H1 (cell line): ENCODE measurements around the gene PPP1R14B. TPM values are rescaled to one million over a fixed set of nuclear protein-coding genes. Genes with fewer than 3 reads are reported as not detected.

Experiments used
- CTCF ChIA-PET: fragments of 300-600 bp; sonication (Branson Sonifier 250); formaldehyde crosslinking; loops from one replicate; lab custom pipeline; 2021; ENCODE audit not compliant: partially characterized antibody; lab: Charles Lee
- POLR2A ChIA-PET: fragments of 300-600 bp; sonication (Branson Sonifier 250); formaldehyde crosslinking; loops from one replicate; lab custom pipeline; 2021; ENCODE audit warnings: inconsistent platforms; ENCODE audit not compliant: partially characterized antibody; lab: Charles Lee
- DNase-seq, 2 experiments: peaks; one replicate each; pipeline versions ENCODE4 v3.0.0 to v3.0.0-alpha.2; 2010 to 2022; ENCODE audit warnings: low spot score in 2 of 2, low read depth in 1 of 2, mixed read lengths in 1 of 2
- FAIRE-seq: peaks from 2 replicates; lab custom pipeline; 2011; peaks lifted over from hg19 to GRCh38; lab: Jason Lieb, UNC
- H2AFZ ChIP-seq: 2 replicates; pipeline ENCODE4 v1.8.1; 2012; ENCODE audit warnings: low read length, inconsistent platforms
- H2AK5ac ChIP-seq: 2 replicates; pipeline ENCODE4 v1.6.1; 2013; ENCODE audit warnings: low read depth, low read length
- H2BK120ac ChIP-seq: replicated peaks from 2 replicates; pipeline ENCODE3; 2013; ENCODE audit warnings: low read depth, low read length, inconsistent platforms
- H2BK12ac ChIP-seq: 2 replicates; pipeline ENCODE4 v1.6.1; 2013; ENCODE audit warnings: low read depth, low read length
- H2BK15ac ChIP-seq: 2 replicates; pipeline ENCODE4 v1.6.1; 2013; ENCODE audit warnings: low read length
- H2BK20ac ChIP-seq: 2 replicates; pipeline ENCODE4 v1.6.1; 2013; ENCODE audit warnings: low read length
- H2BK5ac ChIP-seq: 2 replicates; pipeline ENCODE4 v1.6.1; 2013; ENCODE audit warnings: low read depth, low read length
- H3K14ac ChIP-seq: 2 replicates; pipeline ENCODE4 v1.6.1; 2013; ENCODE audit warnings: inconsistent platforms; ENCODE audit not compliant: insufficient read length
- H3K18ac ChIP-seq: 2 replicates; pipeline ENCODE4 v1.6.1; 2013; ENCODE audit warnings: low read length; ENCODE audit errors: extremely low read depth
- H3K23ac ChIP-seq: 2 replicates; pipeline ENCODE4 v1.6.1; 2013; ENCODE audit warnings: inconsistent platforms; ENCODE audit not compliant: insufficient read length
- H3K23me2 ChIP-seq: 2 replicates; pipeline ENCODE4 v1.6.1; 2013; ENCODE audit warnings: low read depth, low read length
- H3K27ac ChIP-seq: 2 replicates; pipeline ENCODE4 v1.6.1; 2011; ENCODE audit warnings: low read depth, low read length, inconsistent platforms
- H3K27me3 ChIP-seq, 4 experiments: replicated peaks in 1 of 4; 1 replicate in 1 of 4; 2 replicates in 3 of 4; pipeline versions ENCODE4 v1.6.1 to v1.8.1; 2011 to 2013; ENCODE audit warnings: low read length in 3 of 4, mild to moderate bottlenecking in 3 of 4, inconsistent platforms in 2 of 4, mixed read lengths in 2 of 4, moderate library complexity in 1 of 4; ENCODE audit not compliant: control insufficient read depth in 3 of 4, insufficient read depth in 3 of 4; ENCODE audit errors: extremely low read depth in 1 of 4
- H3K36me3 ChIP-seq, 4 experiments: 2 replicates each; pipeline versions ENCODE4 v1.6.1 to v1.8.1; 2011 to 2013; ENCODE audit warnings: mild to moderate bottlenecking in 4 of 4, low read length in 3 of 4, moderate library complexity in 2 of 4, control low read depth in 1 of 4, inconsistent platforms in 1 of 4; ENCODE audit not compliant: insufficient read depth in 4 of 4, control insufficient read depth in 2 of 4
- H3K4ac ChIP-seq: replicated peaks from 2 replicates; pipeline ENCODE3; 2013; ENCODE audit warnings: low read length, low read depth, mixed read lengths, inconsistent platforms; ENCODE audit not compliant: insufficient read length
- H3K4me1 ChIP-seq, 4 experiments: replicated peaks in 1 of 4; 1 replicate in 1 of 4; 2 replicates in 3 of 4; pipeline versions ENCODE4 v1.6.1 to v1.8.1; 2011 to 2013; ENCODE audit warnings: low read length in 3 of 4, inconsistent platforms in 2 of 4, mixed read lengths in 1 of 4; ENCODE audit not compliant: insufficient read depth in 4 of 4, control insufficient read depth in 3 of 4
- H3K4me2 ChIP-seq, 2 experiments: 2 replicates each; pipeline versions ENCODE4 v1.6.1 to v1.8.1; 2011 to 2013; ENCODE audit warnings: low read depth in 2 of 2, low read length in 2 of 2, control low read depth in 1 of 2, inconsistent platforms in 1 of 2, mild to moderate bottlenecking in 1 of 2; ENCODE audit not compliant: insufficient read depth in 1 of 2
- H3K4me3 ChIP-seq, 4 experiments: fragments of 200-600, 300-600 bp in 1 of 4; sonication (generic), shearing (Covaris generic), sonication (Bioruptor Twin) in 1 of 4; 2 replicates each; pipeline versions ENCODE4 v1.5.1 to v1.8.1; 2011 to 2016; ENCODE audit warnings: low read length in 4 of 4, low read depth in 3 of 4, control low read depth in 2 of 4, inconsistent platforms in 2 of 4, mild to moderate bottlenecking in 2 of 4, mixed read lengths in 1 of 4, moderate library complexity in 1 of 4; ENCODE audit not compliant: insufficient read depth in 2 of 4; ENCODE audit errors: extremely low read depth in 1 of 4
- H3K56ac ChIP-seq: replicated peaks from 2 replicates; pipeline ENCODE3; 2013; ENCODE audit warnings: low read depth, mild to moderate bottlenecking, mixed read lengths, low read length, inconsistent platforms; ENCODE audit not compliant: insufficient read length
- H3K79me1 ChIP-seq: 2 replicates; pipeline ENCODE4 v1.6.1; 2013; ENCODE audit warnings: low read depth, low read length, control low read depth
- H3K79me2 ChIP-seq, 2 experiments: 2 replicates each; pipeline versions ENCODE4 v1.6.1 to v1.8.1; 2012 to 2013; ENCODE audit warnings: low read length in 2 of 2, mild to moderate bottlenecking in 2 of 2, inconsistent platforms in 1 of 2; ENCODE audit not compliant: insufficient read depth in 2 of 2, control insufficient read depth in 1 of 2
- H3K9ac ChIP-seq, 4 experiments: replicated peaks in 1 of 4; 1 replicate in 1 of 4; 2 replicates in 3 of 4; pipeline versions ENCODE4 v1.6.1 to v1.8.1; 2011 to 2013; ENCODE audit warnings: low read depth in 3 of 4, low read length in 3 of 4, control low read depth in 2 of 4, mild to moderate bottlenecking in 2 of 4, moderate library complexity in 2 of 4, inconsistent platforms in 1 of 4; ENCODE audit errors: extremely low read depth in 1 of 4
- H3K9me3 ChIP-seq, 2 experiments: 2 replicates each; pipeline versions ENCODE4 v1.6.1 to v1.8.1; 2012 to 2013; ENCODE audit warnings: mild to moderate bottlenecking in 2 of 2, moderate library complexity in 2 of 2, control low read depth in 1 of 2, inconsistent platforms in 1 of 2, low read depth in 1 of 2, low read length in 1 of 2, mixed read lengths in 1 of 2; ENCODE audit not compliant: insufficient read depth in 2 of 2
- H4K20me1 ChIP-seq, 2 experiments: replicated peaks in 1 of 2; 2 replicates each; pipeline versions ENCODE3 to v1.8.1; 2011 to 2013; ENCODE audit warnings: inconsistent platforms in 2 of 2, low read length in 2 of 2, mild to moderate bottlenecking in 1 of 2; ENCODE audit not compliant: insufficient read depth in 2 of 2, control insufficient read depth in 1 of 2
- H4K5ac ChIP-seq: 2 replicates; pipeline ENCODE4 v1.6.1; 2013; ENCODE audit warnings: low read length, low read depth, mixed read lengths, inconsistent platforms; ENCODE audit not compliant: insufficient read length
- H4K8ac ChIP-seq: 2 replicates; pipeline ENCODE4 v1.8.0; 2013; ENCODE audit warnings: mild to moderate bottlenecking, moderate library complexity, low read length, inconsistent platforms; ENCODE audit not compliant: insufficient read depth; ENCODE audit errors: extremely low read depth
- H4K91ac ChIP-seq: replicated peaks from 2 replicates; pipeline ENCODE3; 2013; ENCODE audit warnings: low read length, mixed read lengths, inconsistent platforms; ENCODE audit not compliant: insufficient read length
- ATF2 ChIP-seq: IDR thresholded peaks from 2 replicates; pipeline ENCODE4 v1.6.1; 2012; ENCODE audit warnings: low read length, inconsistent platforms
- BRCA1 ChIP-seq: IDR thresholded peaks from 2 replicates; pipeline ENCODE4 v1.6.1; 2012; ENCODE audit warnings: low read depth, low read length, improper control_type of control experiment
- CBX5 ChIP-seq: fragments of 300-800, 300-1000 bp; sonication (generic); IDR thresholded peaks from 2 replicates; pipeline ENCODE4 v1.7.1; 2016; ENCODE audit warnings: antibody characterized with exemption, low read length, low read depth
- CREB1 ChIP-seq: IDR thresholded peaks from 2 replicates; pipeline ENCODE4 v1.6.1; 2012; ENCODE audit warnings: inconsistent platforms
- E2F6 ChIP-seq: IDR thresholded peaks from 2 replicates; pipeline ENCODE4 v1.6.1; 2012; ENCODE audit warnings: inconsistent platforms
- JUN ChIP-seq: IDR thresholded peaks from 2 replicates; pipeline ENCODE4 v1.6.1; 2011; ENCODE audit warnings: low read depth, mild to moderate bottlenecking, improper control_type of control experiment, low read length
- PHF8 ChIP-seq: fragments of 200-600 bp; sonication (generic); conservative IDR thresholded peaks from 2 replicates; pipeline ENCODE4 v1.7.1; 2012; ENCODE audit warnings: low read depth, mild to moderate bottlenecking, inconsistent platforms, low read length, moderate library complexity
- POLR2AphosphoS5 ChIP-seq: IDR thresholded peaks from 2 replicates; pipeline ENCODE4 v1.6.1; 2011; ENCODE audit warnings: low read depth, low read length
- RBBP5 ChIP-seq: IDR thresholded peaks from 2 replicates; pipeline ENCODE4 v1.7.1; 2012; ENCODE audit warnings: low read depth, mild to moderate bottlenecking, inconsistent platforms, low read length, moderate library complexity, borderline replicate concordance
- SRF ChIP-seq: IDR thresholded peaks from 2 replicates; pipeline ENCODE4 v1.6.1; 2011; ENCODE audit warnings: mild to moderate bottlenecking, low read depth, low read length, moderate library complexity
- WGBS, 2 experiments: shearing (Covaris generic) in 1 of 2; methylation state at CpG; one replicate each; pipeline versions ENCODE4 v1.1.6 to v1.1.7; 2013 to 2015; ENCODE audit warnings: low lambda C conversion rate in 2 of 2, mixed read lengths in 2 of 2, inconsistent platforms in 1 of 2, low coverage in 1 of 2, missing lambda C conversion rate in 1 of 2; ENCODE audit not compliant: insufficient replicate concordance in 2 of 2, insufficient coverage in 1 of 2, insufficient read length in 1 of 2; ENCODE audit errors: extremely low coverage in 1 of 2, missing lambda C conversion rate in 1 of 2; 5-methylcytosine and 5-hydroxymethylcytosine counted together
- polyA plus RNA-seq, 7 experiments: library from polyadenylated mRNA; depleted of rRNA in 3 of 7; stranded (reverse) in 5 of 7; unstranded in 2 of 7; fragments of >200 nt in 5 of 7; fragments of 200-250 nt in 2 of 7; gene quantifications; 1 replicate in 5 of 7; 2 replicates in 1 of 7; 4 replicates in 1 of 7; pipeline versions ENCODE4 v1.2.1 to v1.2.3, GENCODE V29; 2011 to 2013; ENCODE audit warnings: missing spikeins in 2 of 7, mixed read lengths in 2 of 7
- total RNA-seq: library from RNA; stranded (reverse); fragmentation: NEBNext Ultra II Directional; extraction: Animal tissue kit (Norgen Biotek cat#: 25700); gene quantifications from 2 replicates; pipeline ENCODE4 v1.2.1, GENCODE V29; 2021

PPP1R14B gene
- total and polyA plus RNA-seq, 2 of the 8 experiments (the other 6 are each of a cell fraction or from before 2014, with no cell fraction given), result 265 to 419 TPM

- Histone ChIP-seq H2BK15ac (no peak overlapping the region), H3K36me3 (peaks cover 0 to 5% (median 1%) of the 10 kb centered on the region in 4 experiments; a peak in 1 of 8 replicates), H3K56ac (no peak overlapping the region), H2AK5ac (no peak overlapping the region), H4K5ac (no peak overlapping the region), H3K9ac (no peak overlapping the region), H4K8ac (no peak overlapping the region), H4K20me1 (peaks cover 0 to 8% of the 10 kb centered on the region in 2 experiments), H4K91ac (no peak overlapping the region), H3K4me3 (no peak overlapping the region), H2BK5ac (no peak overlapping the region), H3K27me3 (peaks cover 0 to 3% (median 0%) of the 10 kb centered on the region in 4 experiments; a peak in 3 of 7 replicates), H3K4me1 (peaks cover 0 to 17% (median 7%) of the 10 kb centered on the region in 4 experiments; a peak in 6 of 7 replicates), H2BK20ac (no peak overlapping the region), H2BK12ac (no peak overlapping the region), H3K9me3 (no peaks in the 10 kb centered on the region), H3K79me2 (peaks cover 0 to 5% of the 10 kb centered on the region in 2 experiments; a peak in 1 of 4 replicates), H3K4me2 (no peak overlapping the region), H3K23me2 (peaks cover 18% of the 10 kb centered on the region), H3K79me1 (no peaks in the 10 kb centered on the region), H2AFZ (no peak overlapping the region), H3K14ac (no peak overlapping the region), H3K18ac (no peak overlapping the region), H3K4ac (no peak overlapping the region), H2BK120ac (no peak overlapping the region), H3K27ac (no peak overlapping the region), H3K23ac (no peak overlapping the region)
- ChIA-PET CTCF (interaction anchor here (0.6 to 8.6 kb wide), 9 partner anchors 9 to 1495 kb away, joined by 3 to 51 read pairs (median 6); partner anchors contain the start of genes FERMT3, PLCB3 and PPP1R14B), POLR2A (interaction anchor here (1.0 to 11.9 kb wide), 9 partner anchors 9 to 79 kb away, joined by 3 to 190 read pairs (median 4); partner anchors contain the start of genes FKBP2, NUDT22, PLCB3 and PPP1R14B)
- FAIRE-seq (no peak), DNase-seq (no peak)
- 97% methylated on average over 9 of the region's 9 CpGs; no CpG with 5 or more reads in 1 of the 2 experiments for WGBS, 2 experiments
- TF ChIP-seq PHF8 (no peak), CBX5 (no peak), BRCA1 (no peak), JUN (no peak), SRF (no peak), ATF2 (no peak), E2F6 (no peak), RBBP5 (no peak), POLR2AphosphoS5 (no peak), CREB1 (no peak)
Observed at GRCh38 chr11:64238076-64238475, 8.7 kb downstream of the PPP1R14B start.
